ENCODE data around the gene SUCLG2. TPM values are rescaled to one million over a fixed set of nuclear protein-coding genes. Genes with fewer than 3 reads are reported as not detected.

The SUCLG2 gene
- total RNA-seq, 1 experiment from 2014 or later, result 38.5 TPM

DNA sequence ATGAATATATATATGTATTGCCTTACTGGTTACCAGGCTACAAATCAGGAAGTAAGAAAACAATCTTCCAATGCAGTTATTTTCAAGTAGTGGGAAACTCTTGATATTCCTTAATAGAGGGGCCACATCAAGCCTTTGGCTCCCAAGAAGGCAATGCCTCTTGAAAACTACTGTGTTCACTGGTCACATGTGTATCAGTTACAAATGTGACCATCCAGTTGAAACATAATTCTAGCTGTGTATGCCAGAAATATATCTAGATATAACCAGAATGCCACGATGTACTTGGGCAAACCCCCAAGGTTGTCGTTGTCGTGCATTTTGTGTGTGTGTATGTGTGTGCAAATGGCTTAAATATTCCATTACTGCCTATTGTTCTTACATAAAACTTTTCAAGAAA, 200.8 kb downstream of the SUCLG2 start:
- TF ChIP-seq, protein P1, sequence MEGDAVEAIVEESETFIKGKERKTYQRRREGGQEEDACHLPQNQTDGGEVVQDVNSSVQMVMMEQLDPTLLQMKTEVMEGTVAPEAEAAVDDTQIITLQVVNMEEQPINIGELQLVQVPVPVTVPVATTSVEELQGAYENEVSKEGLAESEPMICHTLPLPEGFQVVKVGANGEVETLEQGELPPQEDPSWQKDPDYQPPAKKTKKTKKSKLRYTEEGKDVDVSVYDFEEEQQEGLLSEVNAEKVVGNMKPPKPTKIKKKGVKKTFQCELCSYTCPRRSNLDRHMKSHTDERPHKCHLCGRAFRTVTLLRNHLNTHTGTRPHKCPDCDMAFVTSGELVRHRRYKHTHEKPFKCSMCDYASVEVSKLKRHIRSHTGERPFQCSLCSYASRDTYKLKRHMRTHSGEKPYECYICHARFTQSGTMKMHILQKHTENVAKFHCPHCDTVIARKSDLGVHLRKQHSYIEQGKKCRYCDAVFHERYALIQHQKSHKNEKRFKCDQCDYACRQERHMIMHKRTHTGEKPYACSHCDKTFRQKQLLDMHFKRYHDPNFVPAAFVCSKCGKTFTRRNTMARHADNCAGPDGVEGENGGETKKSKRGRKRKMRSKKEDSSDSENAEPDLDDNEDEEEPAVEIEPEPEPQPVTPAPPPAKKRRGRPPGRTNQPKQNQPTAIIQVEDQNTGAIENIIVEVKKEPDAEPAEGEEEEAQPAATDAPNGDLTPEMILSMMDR (conservative IDR thresholded peaks at IDR 0.05), result no peak
- WGBS (ENCODE audit: extremely low coverage, insufficient read length, low lambda C conversion rate), result no CpG with 5 or more reads among the region's 3 CpGs
- H3K4me1 Mint-ChIP-seq, result no peaks in the 10 kb centered on the region; a peak in 1 of 4 replicates

More for the DNA sequence above, 200.8 kb downstream of the SUCLG2 start:
- no peak overlapping the region for H2BK15ac ChIP-seq (ENCODE audit: low read depth, low read length)
- no peaks in the 10 kb centered on the region for H3K9me3 Mint-ChIP-seq
- no peaks in the 10 kb centered on the region for H3K27me3 Mint-ChIP-seq (ENCODE audit: low read depth)
- no peak overlapping the region for H3K23ac ChIP-seq (ENCODE audit: insufficient read length, low read depth, low read length)
- no peak overlapping the region for H2BK20ac ChIP-seq (ENCODE audit: low read depth, low read length, poor library complexity, severe bottlenecking)
- H4K5ac ChIP-seq (ENCODE audit: insufficient read length, low read depth, low read length), result no peak overlapping the region
- no peak overlapping the region for H2BK120ac ChIP-seq (ENCODE audit: low read depth, low read length, poor library complexity, severe bottlenecking)
- H3K14ac ChIP-seq (ENCODE audit: insufficient read depth, low read length), result no peak overlapping the region
- H4K91ac ChIP-seq (ENCODE audit: insufficient read length, low read depth, low read length), result no peak overlapping the region
- H2BK12ac ChIP-seq (ENCODE audit: insufficient read length, low read depth, low read length), result no peak overlapping the region
- H2AFZ ChIP-seq (ENCODE audit: low read length), result no peak overlapping the region
- H3K4ac ChIP-seq (ENCODE audit: low read depth, low read length), result no peak overlapping the region
- no peaks in the 10 kb centered on the region for H4K20me1 ChIP-seq (ENCODE audit: control insufficient read depth, insufficient read depth, insufficient read length)
- H3K4me2 ChIP-seq (ENCODE audit: insufficient read depth, insufficient read length, low read length), result no peak overlapping the region
- no peak overlapping the region for H3K56ac ChIP-seq (ENCODE audit: insufficient read length, low read depth, low read length)
- no peaks in the 10 kb centered on the region for H3K9me3 ChIP-seq (ENCODE audit: control insufficient read depth, low read depth, low read length)
- no peaks in the 10 kb centered on the region for H3K23me2 ChIP-seq (ENCODE audit: insufficient read length, low read depth, low read length, poor library complexity, severe bottlenecking)
- H3K9ac ChIP-seq (ENCODE audit: extremely low read depth, insufficient read length, low read length), result no peak overlapping the region
- H3K36me3 Mint-ChIP-seq (ENCODE audit: insufficient read depth in 1 of 3, low read depth in 3 of 3), result no peaks in the 10 kb centered on the region
- no peaks in the 10 kb centered on the region for H3K4me1 ChIP-seq (ENCODE audit: insufficient read depth, low read length)
- no peaks in the 10 kb centered on the region for H3K79me2 ChIP-seq (ENCODE audit: insufficient read depth, low read length)
- no peak overlapping the region for H4K8ac ChIP-seq (replicated peaks; ENCODE audit: insufficient read length, low read depth, low read length)
- DNase-seq, result no peak
- H2AK5ac ChIP-seq (ENCODE audit: insufficient read length, low read length), result no peak overlapping the region
- no peak overlapping the region; a peak in 1 of 7 replicates for H3K27ac Mint-ChIP-seq
- no peak overlapping the region for H3K27ac ChIP-seq (ENCODE audit: insufficient read length, low read depth, low read length)
- no peak overlapping the region for H3K18ac ChIP-seq (ENCODE audit: insufficient read length, low read depth, low read length)
- H2BK5ac ChIP-seq (ENCODE audit: insufficient read length, low read length), result no peak overlapping the region
- no peak overlapping the region for H3K4me3 Mint-ChIP-seq
- no peaks in the 10 kb centered on the region for H3K27me3 ChIP-seq (ENCODE audit: insufficient read depth, low read length)
- no peaks in the 10 kb centered on the region for H3K79me1 ChIP-seq (ENCODE audit: insufficient read depth, low read depth, low read length, poor library complexity, severe bottlenecking)
- H3T11ph ChIP-seq (ENCODE audit: low read length), result no peak overlapping the region

Measured in H9 (cell line).